Right atrium auricular region (tissue), 2 donors: ENCODE measurements around the gene DLG1. TPM values are rescaled to one million over a fixed set of nuclear protein-coding genes. Genes with fewer than 3 reads are reported as not detected.

Experiments
- DNase-seq: peaks from one replicate; pipeline ENCODE4 v3.0.0-alpha.2; 2019; ENCODE audit warnings: low spot score
- H3K27ac ChIP-seq, 2 donors: fragments of 200-600 bp; sonication (generic); 1 replicate in 1 of 2; 2 replicates in 1 of 2; pipeline ENCODE4 v1.5.1; 2016 to 2019
- H3K27me3 ChIP-seq, 2 donors: fragments of 200-600 bp; sonication (generic); one replicate each; pipeline versions ENCODE4 v1.5.1 to v1.6.0; 2017 to 2019
- H3K36me3 ChIP-seq: fragments of 200-600 bp; sonication (generic); one replicate; pipeline ENCODE4 v1.5.1; 2016
- H3K4me1 ChIP-seq, 2 donors: fragments of 200-600 bp; sonication (generic); one replicate each; pipeline versions ENCODE4 v1.5.1 to v1.6.0; 2017 to 2019
- H3K4me3 ChIP-seq, 2 donors: fragments of 200-600 bp; sonication (generic); 1 replicate in 1 of 2; 2 replicates in 1 of 2; pipeline ENCODE4 v1.5.1; 2017 to 2019; ENCODE audit warnings: mild to moderate bottlenecking in 1 of 2, moderate library complexity in 1 of 2
- H3K9me3 ChIP-seq, 2 donors: fragments of 200-600 bp; sonication (generic); one replicate each; pipeline ENCODE4 v1.5.1; 2019
- CTCF ChIP-seq, 2 donors: fragments of 200-600 bp; sonication (generic); IDR thresholded peaks; one replicate each; pipeline ENCODE4 v1.5.1; 2019; ENCODE audit warnings: antibody characterized with exemption in 2 of 2
- total RNA-seq, 2 donors: library from RNA; depleted of rRNA; stranded (reverse); fragments of >200 nt; gene quantifications; one replicate each; pipeline ENCODE4 v1.1.0, GENCODE V29; 2016

Gene DLG1
- total RNA-seq, 2 donors from 2014 or later, result 24.4 to 49.9 TPM

- Histone ChIP-seq H3K9me3 (no peaks in the 10 kb centered on the region), H3K36me3 (no peaks in the 10 kb centered on the region), H3K27ac (no peak overlapping the region), H3K4me3 (no peak overlapping the region), H3K4me1 (peaks cover 0 to 18% of the 10 kb centered on the region in 2 donors), H3K27me3 (no peaks in the 10 kb centered on the region)
- TF ChIP-seq CTCF (IDR thresholded peaks at IDR 0.05), result no peak
- DNase-seq, result no peak
These were observed 298.2 kb downstream of the DLG1 start for GRCh38 chr3:197000211-197000610.

GRCh38 chr3:196998966-196999760 is 299.2 kb downstream of the DLG1 start:
- Histone ChIP-seq H3K4me1 (peaks cover 0 to 18% of the 10 kb centered on the region in 2 donors), H3K27me3 (no peaks in the 10 kb centered on the region), H3K36me3 (no peaks in the 10 kb centered on the region), H3K9me3 (no peaks in the 10 kb centered on the region), H3K27ac (no peak overlapping the region), H3K4me3 (no peak overlapping the region)
- no peak for TF ChIP-seq CTCF (IDR thresholded peaks at IDR 0.05)
- DNase-seq, result no peak

- Histone ChIP-seq H3K36me3 (no peaks in the 10 kb centered on the region), H3K27ac (no peak overlapping the region), H3K4me1 (peaks cover 0 to 7% of the 10 kb centered on the region in 2 donors), H3K9me3 (no peaks in the 10 kb centered on the region), H3K4me3 (no peak overlapping the region), H3K27me3 (no peaks in the 10 kb centered on the region)
- DNase-seq, result no peak
- TF ChIP-seq CTCF (IDR thresholded peaks at IDR 0.05), result no peak
These were observed 301.1 kb downstream of the DLG1 start for GRCh38 chr3:196997311-196997710.

GRCh38 chr3:196996454-196997265 is 301.8 kb downstream of the DLG1 start:
- Histone ChIP-seq H3K27me3 (no peaks in the 10 kb centered on the region), H3K27ac (no peak overlapping the region), H3K4me3 (no peak overlapping the region), H3K9me3 (no peaks in the 10 kb centered on the region), H3K36me3 (no peaks in the 10 kb centered on the region), H3K4me1 (peaks cover 0 to under 1% of the 10 kb centered on the region in 2 donors)
- DNase-seq, result no peak
- no peak for TF ChIP-seq CTCF (IDR thresholded peaks at IDR 0.05)

GRCh38 chr3:196995646-196996355 is 302.6 kb downstream of the DLG1 start:
- Histone ChIP-seq H3K27ac (no peak overlapping the region), H3K27me3 (no peaks in the 10 kb centered on the region), H3K4me1 (no peaks in the 10 kb centered on the region), H3K9me3 (no peaks in the 10 kb centered on the region), H3K4me3 (no peak overlapping the region), H3K36me3 (no peaks in the 10 kb centered on the region)
- no peak for DNase-seq
- no peak for TF ChIP-seq CTCF (IDR thresholded peaks at IDR 0.05)
